Mesenchymal stem cell (in vitro differentiated cells and primary cell): Measurements from ENCODE around the gene SPRR5.

Source experiments
- DNase-seq: peaks from one replicate; pipeline ENCODE4 v3.0.0-alpha.2; 2013
- H2AFZ ChIP-seq: one replicate; pipeline ENCODE4 v1.6.1; 2013; ENCODE audit warnings: low read depth, mild to moderate bottlenecking, control low read depth, inconsistent platforms, low read length, moderate library complexity
- H2AK5ac ChIP-seq: 2 replicates; pipeline ENCODE4 v1.6.1; 2013; ENCODE audit warnings: low read length, moderate library complexity, mild to moderate bottlenecking, inconsistent platforms; ENCODE audit not compliant: severe bottlenecking
- H2BK120ac ChIP-seq: one replicate; pipeline ENCODE4 v1.6.1; 2013; ENCODE audit warnings: low read depth, mild to moderate bottlenecking, inconsistent platforms, low read length, moderate library complexity
- H2BK12ac ChIP-seq, 2 experiments: one replicate each; pipeline ENCODE4 v1.6.1; 2013; ENCODE audit warnings: inconsistent platforms in 2 of 2, low read length in 2 of 2, mild to moderate bottlenecking in 2 of 2, moderate library complexity in 2 of 2, control low read depth in 1 of 2
- H2BK15ac ChIP-seq: one replicate; pipeline ENCODE4 v1.6.1; 2013; ENCODE audit warnings: mild to moderate bottlenecking, low read depth, inconsistent platforms; ENCODE audit not compliant: poor library complexity, severe bottlenecking
- H2BK5ac ChIP-seq: 2 replicates; pipeline ENCODE4 v1.6.1; 2013; ENCODE audit warnings: low read depth, mild to moderate bottlenecking, low read length, control low read depth, inconsistent platforms; ENCODE audit not compliant: poor library complexity, severe bottlenecking
- H3K14ac ChIP-seq, 2 experiments: one replicate each; pipeline ENCODE4 v1.6.1; 2013; ENCODE audit warnings: inconsistent platforms in 2 of 2, low read length in 2 of 2, control low read depth in 1 of 2, mild to moderate bottlenecking in 1 of 2, moderate library complexity in 1 of 2
- H3K18ac ChIP-seq, 2 experiments: one replicate each; pipeline ENCODE4 v1.6.1; 2013; ENCODE audit warnings: inconsistent platforms in 2 of 2, low read length in 2 of 2, control low read depth in 1 of 2, low read depth in 1 of 2, mild to moderate bottlenecking in 1 of 2
- H3K23ac ChIP-seq, 2 experiments: one replicate each; pipeline ENCODE4 v1.6.1; 2013; ENCODE audit warnings: inconsistent platforms in 2 of 2, low read length in 2 of 2, mild to moderate bottlenecking in 2 of 2, moderate library complexity in 2 of 2, control low read depth in 1 of 2
- H3K27ac ChIP-seq: 2 replicates; pipeline ENCODE4 v1.5.1; 2013; ENCODE audit warnings: mild to moderate bottlenecking, moderate library complexity, low read length, control low read depth, inconsistent platforms; ENCODE audit not compliant: poor library complexity, severe bottlenecking
- H3K27me3 ChIP-seq, 2 experiments: 2 replicates each; pipeline versions ENCODE4 v1.6.1 to v1.7.0; 2013; ENCODE audit warnings: low read length in 2 of 2, mild to moderate bottlenecking in 2 of 2, moderate library complexity in 2 of 2, control low read depth in 1 of 2, inconsistent platforms in 1 of 2; ENCODE audit not compliant: control insufficient read depth in 1 of 2, insufficient read depth in 1 of 2
- H3K36me3 ChIP-seq, 2 experiments: 2 replicates each; pipeline versions ENCODE4 v1.6.1 to v1.7.0; 2013; ENCODE audit warnings: low read length in 2 of 2, control low read depth in 1 of 2, inconsistent platforms in 1 of 2, low read depth in 1 of 2, mild to moderate bottlenecking in 1 of 2; ENCODE audit not compliant: insufficient read depth in 2 of 2, control insufficient read depth in 1 of 2
- H3K4ac ChIP-seq, 2 experiments: one replicate each; pipeline ENCODE4 v1.6.1; 2013; ENCODE audit warnings: inconsistent platforms in 2 of 2, low read length in 2 of 2, mild to moderate bottlenecking in 2 of 2, moderate library complexity in 2 of 2, control low read depth in 1 of 2, low read depth in 1 of 2
- H3K4me1 ChIP-seq: 2 replicates; pipeline ENCODE4 v1.6.1; 2013; ENCODE audit warnings: low read depth, low read length, control low read depth; ENCODE audit not compliant: control insufficient read depth, insufficient read depth
- H3K4me2 ChIP-seq: 2 replicates; pipeline ENCODE4 v1.6.1; 2013; ENCODE audit warnings: low read length, mild to moderate bottlenecking, inconsistent platforms; ENCODE audit not compliant: poor library complexity, severe bottlenecking
- H3K4me3 ChIP-seq, 2 experiments: 2 replicates each; pipeline versions ENCODE4 v1.5.1 to v1.7.0; 2013; ENCODE audit warnings: low read length in 2 of 2, mild to moderate bottlenecking in 2 of 2, control low read depth in 1 of 2, low read depth in 1 of 2; ENCODE audit not compliant: insufficient read depth in 1 of 2
- H3K79me1 ChIP-seq: replicated peaks from 2 replicates; pipeline ENCODE4 v1.6.1; 2013; ENCODE audit warnings: mild to moderate bottlenecking, control low read depth, low read length, inconsistent platforms; ENCODE audit not compliant: poor library complexity, severe bottlenecking
- H3K9ac ChIP-seq: 2 replicates; pipeline ENCODE4 v1.7.0; 2013; ENCODE audit warnings: mild to moderate bottlenecking, low read length, moderate library complexity
- H3K9me3 ChIP-seq: 2 replicates; pipeline ENCODE4 v1.7.0; 2013; ENCODE audit warnings: mild to moderate bottlenecking, low read length; ENCODE audit not compliant: control insufficient read depth
- H4K8ac ChIP-seq: one replicate; pipeline ENCODE4 v1.6.1; 2013; ENCODE audit warnings: inconsistent platforms, mild to moderate bottlenecking, low read length, moderate library complexity
- H4K91ac ChIP-seq: one replicate; pipeline ENCODE4 v1.6.1; 2013; ENCODE audit warnings: mild to moderate bottlenecking, low read length, inconsistent platforms
- WGBS: methylation state at CpG from one replicate; pipeline ENCODE4 v1.1.7; 2013; ENCODE audit warnings: mixed read lengths; 5-methylcytosine and 5-hydroxymethylcytosine counted together

Gene SPRR5

DNA sequence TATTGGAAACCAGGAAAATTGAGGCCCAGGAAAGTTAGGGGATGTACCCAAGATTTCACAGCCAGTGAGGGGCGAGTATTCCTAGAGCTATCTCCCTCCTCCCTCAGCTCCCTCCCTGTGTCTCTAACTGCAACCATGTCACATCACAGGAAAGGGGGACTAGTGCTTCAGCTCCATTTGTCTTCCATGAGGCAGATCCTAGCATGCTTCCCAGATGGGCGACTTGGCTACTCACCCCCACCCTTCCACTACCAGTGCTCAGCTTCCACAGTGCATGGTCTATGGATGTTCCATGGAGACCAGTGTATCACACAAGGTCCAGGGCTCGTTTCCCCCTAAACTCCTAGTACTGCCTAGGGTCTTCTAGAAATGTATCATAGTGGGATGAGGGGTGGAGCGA, 18.8 kb downstream of the SPRR5 start:
- Histone ChIP-seq H3K18ac (no peak overlapping the region), H3K14ac (no peak overlapping the region), H2AFZ (no peak overlapping the region), H3K4me1 (no peaks in the 10 kb centered on the region), H3K4me2 (no peak overlapping the region), H3K27ac (no peak overlapping the region), H3K9ac (no peak overlapping the region), H3K79me1 (no peaks in the 10 kb centered on the region), H2BK5ac (no peak overlapping the region), H3K9me3 (no peaks in the 10 kb centered on the region), H3K4me3 (no peak overlapping the region), H4K91ac (no peak overlapping the region), H2BK120ac (no peak overlapping the region), H3K23ac (no peak overlapping the region), H3K36me3 (no peaks in the 10 kb centered on the region), H2BK12ac (no peak overlapping the region), H4K8ac (no peak overlapping the region), H3K4ac (no peak overlapping the region), H2BK15ac (no peak overlapping the region), H2AK5ac (no peak overlapping the region), H3K27me3 (no peaks in the 10 kb centered on the region)
- WGBS: 40% methylated on average over 2 of the region's 4 CpGs
- DNase-seq: no peak

DNA sequence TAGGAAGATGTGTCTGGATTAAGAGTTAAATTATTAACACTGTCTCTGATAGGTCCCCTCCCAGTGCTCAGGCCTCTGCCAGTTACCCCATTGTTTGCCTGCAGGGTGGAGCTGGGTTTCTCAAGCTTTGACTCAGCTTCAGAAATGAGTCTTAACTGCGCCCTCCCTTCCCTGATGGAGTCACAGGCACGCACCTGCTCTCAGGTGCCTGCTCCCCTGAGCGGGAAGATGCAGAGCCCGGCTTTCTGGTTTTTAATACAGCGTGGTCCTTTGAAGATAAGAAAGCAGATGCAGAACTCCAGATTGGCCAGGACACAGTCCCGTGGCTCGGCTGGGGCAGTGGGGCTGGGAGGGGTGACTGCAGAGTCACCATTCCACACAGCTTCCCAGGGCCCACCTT, 20.2 kb downstream of the SPRR5 start:
- Histone ChIP-seq H4K91ac (no peak overlapping the region), H4K8ac (no peak overlapping the region), H2BK15ac (no peak overlapping the region), H3K27me3 (peaks cover 0 to 1% of the 10 kb centered on the region in 2 experiments), H3K4ac (no peak overlapping the region), H2BK12ac (no peak overlapping the region), H3K18ac (no peak overlapping the region), H3K9me3 (peaks cover 2% of the 10 kb centered on the region), H3K27ac (no peak overlapping the region), H3K4me2 (no peak overlapping the region), H3K23ac (no peak overlapping the region), H2BK120ac (no peak overlapping the region), H2AK5ac (no peak overlapping the region), H2BK5ac (no peak overlapping the region), H3K9ac (no peak overlapping the region), H3K79me1 (no peaks in the 10 kb centered on the region), H3K4me1 (no peaks in the 10 kb centered on the region), H2AFZ (no peak overlapping the region), H3K4me3 (no peak overlapping the region), H3K14ac (no peak overlapping the region), H3K36me3 (no peaks in the 10 kb centered on the region)
- no peak for DNase-seq
- 51% methylated on average over 7 of the region's 7 CpGs for WGBS

DNA sequence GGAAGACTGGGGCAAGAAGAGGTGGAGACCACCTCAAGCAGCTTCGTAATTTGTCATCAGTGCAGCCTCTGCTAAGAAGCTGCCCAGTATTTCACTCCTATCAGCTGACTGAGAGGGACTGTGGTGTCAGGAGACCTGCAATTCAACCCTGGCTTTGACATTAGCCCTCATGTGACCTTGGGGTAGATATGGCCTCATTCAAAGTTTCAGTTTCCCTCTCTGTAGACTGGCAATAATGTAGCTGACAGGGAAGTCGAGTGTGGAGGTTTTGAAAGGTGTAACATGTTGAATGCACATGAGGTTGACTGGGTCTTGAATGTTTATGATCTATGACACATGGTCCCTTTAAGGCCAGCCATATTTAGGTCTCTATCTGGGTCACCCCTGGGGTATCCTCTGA, 21.2 kb downstream of the SPRR5 start:
- H3K14ac ChIP-seq: no peak overlapping the region
- H2AK5ac ChIP-seq: no peak overlapping the region
- H3K23ac ChIP-seq: no peak overlapping the region
- no peak overlapping the region for H2BK15ac ChIP-seq
- no peak overlapping the region for H2BK5ac ChIP-seq
- no peak overlapping the region for H4K8ac ChIP-seq
- H3K27ac ChIP-seq: no peak overlapping the region
- no peaks in the 10 kb centered on the region for H3K36me3 ChIP-seq
- H3K27me3 ChIP-seq: peaks cover 0 to 5% of the 10 kb centered on the region in 2 experiments
- no peaks in the 10 kb centered on the region for H3K4me1 ChIP-seq
- no peak overlapping the region for H3K4me2 ChIP-seq
- H2AFZ ChIP-seq: no peak overlapping the region
- H3K4ac ChIP-seq: no peak overlapping the region
- no peak overlapping the region for H2BK12ac ChIP-seq
- no peak overlapping the region for H2BK120ac ChIP-seq
- no peak overlapping the region for H4K91ac ChIP-seq
- H3K79me1 ChIP-seq: no peaks in the 10 kb centered on the region
- no peak for DNase-seq
- no peak overlapping the region for H3K4me3 ChIP-seq
- no peak overlapping the region for H3K18ac ChIP-seq
- H3K9me3 ChIP-seq: peaks cover 2% of the 10 kb centered on the region
- no peak overlapping the region for H3K9ac ChIP-seq
- WGBS: 41% methylated on average over 2 of the region's 2 CpGs

DNA sequence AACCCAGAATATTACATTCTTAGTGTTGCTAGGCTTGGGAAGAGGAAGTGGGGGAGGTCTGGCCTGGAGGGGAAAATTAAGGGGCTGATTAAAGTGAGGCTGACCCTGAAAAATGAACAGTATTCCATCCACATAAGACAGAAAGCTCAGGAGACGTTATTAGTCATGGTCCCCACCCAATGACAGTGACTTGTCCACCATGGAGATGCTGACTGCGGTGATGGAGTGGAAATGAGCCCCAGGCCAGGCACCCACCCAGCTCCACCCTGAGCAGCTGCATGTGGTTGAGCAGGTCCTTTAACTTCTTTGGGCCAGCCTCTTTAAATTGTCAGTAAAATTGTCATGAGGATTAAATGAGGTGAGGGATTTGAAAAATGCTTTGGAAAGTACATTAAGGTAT, 22.0 kb downstream of the SPRR5 start:
- Histone ChIP-seq H2BK12ac (no peak overlapping the region), H3K4me3 (no peak overlapping the region), H3K14ac (no peak overlapping the region), H4K8ac (no peak overlapping the region), H3K79me1 (no peaks in the 10 kb centered on the region), H3K27ac (no peak overlapping the region), H3K4me2 (no peak overlapping the region), H3K9ac (no peak overlapping the region), H3K23ac (no peak overlapping the region), H2AFZ (no peak overlapping the region), H3K4me1 (no peaks in the 10 kb centered on the region), H2BK5ac (no peak overlapping the region), H2BK120ac (no peak overlapping the region), H2AK5ac (no peak overlapping the region), H4K91ac (no peak overlapping the region), H2BK15ac (no peak overlapping the region), H3K36me3 (no peaks in the 10 kb centered on the region), H3K4ac (no peak overlapping the region), H3K27me3 (peaks cover 0 to 5% of the 10 kb centered on the region in 2 experiments), H3K18ac (no peak overlapping the region), H3K9me3 (peaks cover 2% of the 10 kb centered on the region)
- 42% methylated on average over 2 of the region's 2 CpGs for WGBS
- no peak for DNase-seq
